GM18505 (cell line): Measurements from ENCODE around the gene IFNE.
A peak's percentile ranks its signal among the peaks of the same experiment; 100 is the strongest.
"Not testable (repeated sequence)": the region's sequence is repeated elsewhere in the genome, so short reads cannot be mapped to it uniquely, and the experiment has no call there.

Experiments
- ATAC-seq: cut with Tn5 transposase; IDR thresholded peaks from one replicate; pipeline ENCODE4 v1.9.1; 2021; ENCODE audit not compliant: unreplicated experiment
- POLR2A ChIP-seq: IDR thresholded peaks from 4 replicates; pipeline ENCODE4 v1.6.1; 2011; ENCODE audit warnings: borderline replicate concordance; ENCODE audit not compliant: insufficient read depth, insufficient read length; ENCODE audit errors: extremely low read depth

Gene IFNE

GRCh38 chr9:21470126-21470525 is 12.0 kb downstream of the IFNE start:
- no peak for TF ChIP-seq POLR2A

GRCh38 chr9:21465859-21466518 is 16.1 kb downstream of the IFNE start:
- TF ChIP-seq POLR2A = no peak
- ATAC-seq = peak; percentile 71

More at GRCh38 chr9:21470126-21470525, 12.0 kb downstream of the IFNE start:
- no peak for ATAC-seq

- ATAC-seq = no peak
- TF ChIP-seq POLR2A = no peak
Measured at GRCh38 chr9:21465138-21465537, 17.0 kb downstream of the IFNE start.

- TF ChIP-seq POLR2A = no peak
- ATAC-seq = no peak
Measured at GRCh38 chr9:21461377-21461776, 20.7 kb downstream of the IFNE start.

GRCh38 chr9:21455320-21455719 is 26.8 kb downstream of the IFNE start:
- peak; percentile 94 for ATAC-seq
- no peak for TF ChIP-seq POLR2A

GRCh38 chr9:21454149-21454548 is 28.0 kb downstream of the IFNE start:
- ATAC-seq = no peak
- no peak for TF ChIP-seq POLR2A

- no peak for TF ChIP-seq POLR2A
- ATAC-seq = no peak
Measured at GRCh38 chr9:21452681-21453080, 29.4 kb downstream of the IFNE start.

GRCh38 chr9:21450733-21451394 is 31.2 kb downstream of the IFNE start:
- ATAC-seq = no peak
- no peak for TF ChIP-seq POLR2A

GRCh38 chr9:21449312-21449711 is 32.8 kb downstream of the IFNE start:
- not testable (repeated sequence) for ATAC-seq

- no peak for TF ChIP-seq POLR2A
- ATAC-seq = peak; percentile 94
Measured at GRCh38 chr9:21443849-21444625, 38.1 kb downstream of the IFNE start.

GRCh38 chr9:21440139-21440538 is 42.0 kb downstream of the IFNE start, which contains the start of gene IFNA1:
TSS of gene IFNA1 (plus strand) at chr9:21440439. CDS start at chr9:21440508, 69 bp downstream.
- TF ChIP-seq POLR2A = no peak
- no peak for ATAC-seq

- not testable (repeated sequence) for ATAC-seq
Measured at GRCh38 chr9:21435015-21435383, 47.1 kb downstream of the IFNE start.

GRCh38 chr9:21434202-21435014 is 47.7 kb downstream of the IFNE start:
- TF ChIP-seq POLR2A = no peak
- ATAC-seq = no peak
